ENCODE measurements around the gene DHRS13. TPM values are rescaled to one million over a fixed set of nuclear protein-coding genes. Genes with fewer than 3 reads are reported as not detected.

DHRS13 gene
- total and polyA plus RNA-seq, 10 of the 15 experiments (the other 5 are each of a cell fraction or from before 2014, with no cell fraction given): 0.18 to 55.2 (median 31.3) TPM; not detected in 1

DNA sequence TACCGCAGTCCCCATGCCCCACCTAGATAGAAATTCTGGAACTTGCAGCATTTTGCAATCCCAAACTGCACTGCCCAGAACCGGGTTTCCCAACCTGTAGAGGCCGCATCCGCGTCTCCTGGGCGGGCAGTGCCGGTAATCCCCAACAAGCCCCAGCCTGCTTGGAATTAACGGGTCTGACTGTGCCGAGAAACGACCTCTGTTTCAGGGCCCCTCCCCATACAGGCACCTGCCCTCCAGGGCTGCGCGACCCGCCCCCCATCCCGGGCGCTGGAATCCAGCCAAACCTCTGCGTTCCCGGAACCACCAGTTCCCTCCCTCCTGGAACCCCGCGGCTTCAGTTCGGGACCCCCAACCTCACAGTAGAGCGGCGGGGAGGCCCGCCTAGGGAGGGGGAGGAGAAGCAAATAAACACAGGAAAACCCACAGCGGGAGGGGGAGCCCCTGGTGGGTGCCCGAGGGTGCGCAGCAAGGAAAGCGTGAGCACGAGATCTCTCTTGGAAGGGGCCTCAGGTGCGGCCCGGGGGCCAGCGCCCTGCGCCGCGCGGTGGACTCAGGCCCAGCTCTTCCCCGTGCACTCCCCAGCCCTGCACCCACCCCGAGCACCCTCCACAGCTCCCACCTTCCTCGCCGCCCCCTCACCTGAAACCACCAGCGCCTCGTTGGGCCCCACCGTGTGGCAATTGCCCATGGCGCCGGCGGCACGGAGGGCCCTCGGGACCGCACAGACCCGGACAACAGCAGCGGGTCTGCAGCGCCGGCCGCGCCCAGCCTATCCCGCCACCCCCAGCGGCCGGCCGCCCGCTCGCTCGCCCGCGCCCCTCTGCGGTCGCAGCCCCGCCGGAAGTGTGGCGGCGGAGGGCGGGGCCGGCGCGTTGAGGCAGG is 5.8 kb downstream of the DHRS13 start, which contains the start of gene FLOT2 (continued):
- TF ChIP-seq, protein P1, sequence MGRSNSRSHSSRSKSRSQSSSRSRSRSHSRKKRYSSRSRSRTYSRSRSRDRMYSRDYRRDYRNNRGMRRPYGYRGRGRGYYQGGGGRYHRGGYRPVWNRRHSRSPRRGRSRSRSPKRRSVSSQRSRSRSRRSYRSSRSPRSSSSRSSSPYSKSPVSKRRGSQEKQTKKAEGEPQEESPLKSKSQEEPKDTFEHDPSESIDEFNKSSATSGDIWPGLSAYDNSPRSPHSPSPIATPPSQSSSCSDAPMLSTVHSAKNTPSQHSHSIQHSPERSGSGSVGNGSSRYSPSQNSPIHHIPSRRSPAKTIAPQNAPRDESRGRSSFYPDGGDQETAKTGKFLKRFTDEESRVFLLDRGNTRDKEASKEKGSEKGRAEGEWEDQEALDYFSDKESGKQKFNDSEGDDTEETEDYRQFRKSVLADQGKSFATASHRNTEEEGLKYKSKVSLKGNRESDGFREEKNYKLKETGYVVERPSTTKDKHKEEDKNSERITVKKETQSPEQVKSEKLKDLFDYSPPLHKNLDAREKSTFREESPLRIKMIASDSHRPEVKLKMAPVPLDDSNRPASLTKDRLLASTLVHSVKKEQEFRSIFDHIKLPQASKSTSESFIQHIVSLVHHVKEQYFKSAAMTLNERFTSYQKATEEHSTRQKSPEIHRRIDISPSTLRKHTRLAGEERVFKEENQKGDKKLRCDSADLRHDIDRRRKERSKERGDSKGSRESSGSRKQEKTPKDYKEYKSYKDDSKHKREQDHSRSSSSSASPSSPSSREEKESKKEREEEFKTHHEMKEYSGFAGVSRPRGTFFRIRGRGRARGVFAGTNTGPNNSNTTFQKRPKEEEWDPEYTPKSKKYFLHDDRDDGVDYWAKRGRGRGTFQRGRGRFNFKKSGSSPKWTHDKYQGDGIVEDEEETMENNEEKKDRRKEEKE (IDR thresholded peaks at IDR 0.05): peak; percentile 61; the same call in 1 of the 2 replicates
- TF ChIP-seq ZNF274 (IDR thresholded peaks at IDR 0.05; ENCODE audit: insufficient read depth, insufficient read length) (no peak), NR2F1 (conservative IDR thresholded peaks at IDR 0.05) (peak; percentile 78), SMARCA5 (IDR thresholded peaks at IDR 0.05) (0 out of 2 replicates have a peak, but pooled peaks have one; percentile 75), BHLHE40 (IDR thresholded peaks at IDR 0.05; ENCODE audit: borderline replicate concordance in 1 of 2, low read depth in 2 of 2, low read length in 1 of 2) (peak; percentile 71 to 92; a peak in 3 of 4 replicates), SRF (IDR thresholded peaks at IDR 0.05; ENCODE audit: low read depth in 2 of 2, low read length in 2 of 2) (no peak), SPI1 (IDR thresholded peaks at IDR 0.05; ENCODE audit: borderline replicate concordance, insufficient read depth, low read depth, low read length) (no peak), RAD21 (IDR thresholded peaks at IDR 0.05; ENCODE audit: insufficient read depth, low read depth, low read length) (no peak), MTA2 (IDR thresholded peaks at IDR 0.05; ENCODE audit: low read depth) (peak; percentile 53), TBL1XR1 (IDR thresholded peaks at IDR 0.05; ENCODE audit: low read depth, low read length) (no peak), NFIC (IDR thresholded peaks at IDR 0.05; ENCODE audit: low read depth, low read length) (no peak), CREB1 (IDR thresholded peaks at IDR 0.05; ENCODE audit: low read depth) (no peak; the same call in 1 of the 2 replicates), FOXK2 (IDR thresholded peaks at IDR 0.05) (no peak), USF1 (IDR thresholded peaks at IDR 0.05; ENCODE audit: borderline replicate concordance, extremely low read length, insufficient read depth, low read depth, low read length) (no peak), SMAD1 (IDR thresholded peaks at IDR 0.05; ENCODE audit: low read depth, partially characterized antibody) (peak; percentile 73), SP1 (IDR thresholded peaks at IDR 0.05; ENCODE audit: low read depth, low read length) (no peak), CBX5 (IDR thresholded peaks at IDR 0.05; ENCODE audit: low read depth) (no peak), ZZZ3 (IDR thresholded peaks at IDR 0.05; ENCODE audit: control insufficient read depth, insufficient read length, low read depth) (no peak), CHD4 (IDR thresholded peaks at IDR 0.05) (no peak), TCF12 (IDR thresholded peaks at IDR 0.05; ENCODE audit: low read depth, low read length) (0 out of 2 replicates have a peak, but pooled peaks have one; percentile 15)
- TF ChIP-seq, protein P2, sequence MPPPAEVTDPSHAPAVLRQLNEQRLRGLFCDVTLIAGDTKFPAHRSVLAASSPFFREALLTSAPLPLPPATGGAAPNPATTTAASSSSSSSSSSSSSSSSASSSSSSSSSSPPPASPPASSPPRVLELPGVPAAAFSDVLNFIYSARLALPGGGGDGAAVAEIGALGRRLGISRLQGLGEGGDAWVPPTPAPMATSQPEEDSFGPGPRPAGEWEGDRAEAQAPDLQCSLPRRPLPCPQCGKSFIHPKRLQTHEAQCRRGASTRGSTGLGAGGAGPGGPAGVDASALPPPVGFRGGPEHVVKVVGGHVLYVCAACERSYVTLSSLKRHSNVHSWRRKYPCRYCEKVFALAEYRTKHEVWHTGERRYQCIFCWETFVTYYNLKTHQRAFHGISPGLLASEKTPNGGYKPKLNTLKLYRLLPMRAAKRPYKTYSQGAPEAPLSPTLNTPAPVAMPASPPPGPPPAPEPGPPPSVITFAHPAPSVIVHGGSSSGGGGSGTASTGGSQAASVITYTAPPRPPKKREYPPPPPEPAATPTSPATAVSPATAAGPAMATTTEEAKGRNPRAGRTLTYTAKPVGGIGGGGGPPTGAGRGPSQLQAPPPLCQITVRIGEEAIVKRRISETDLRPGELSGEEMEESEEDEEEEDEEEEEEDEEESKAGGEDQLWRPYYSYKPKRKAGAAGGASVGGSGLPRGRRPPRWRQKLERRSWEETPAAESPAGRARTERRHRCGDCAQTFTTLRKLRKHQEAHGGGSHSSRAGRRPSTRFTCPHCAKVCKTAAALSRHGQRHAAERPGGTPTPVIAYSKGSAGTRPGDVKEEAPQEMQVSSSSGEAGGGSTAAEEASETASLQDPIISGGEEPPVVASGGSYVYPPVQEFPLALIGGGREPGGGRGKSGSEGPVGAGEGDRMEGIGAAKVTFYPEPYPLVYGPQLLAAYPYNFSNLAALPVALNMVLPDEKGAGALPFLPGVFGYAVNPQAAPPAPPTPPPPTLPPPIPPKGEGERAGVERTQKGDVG (CRISPR knock-in tag; IDR thresholded peaks at IDR 0.05): no peak
- TF ChIP-seq, protein P3, sequence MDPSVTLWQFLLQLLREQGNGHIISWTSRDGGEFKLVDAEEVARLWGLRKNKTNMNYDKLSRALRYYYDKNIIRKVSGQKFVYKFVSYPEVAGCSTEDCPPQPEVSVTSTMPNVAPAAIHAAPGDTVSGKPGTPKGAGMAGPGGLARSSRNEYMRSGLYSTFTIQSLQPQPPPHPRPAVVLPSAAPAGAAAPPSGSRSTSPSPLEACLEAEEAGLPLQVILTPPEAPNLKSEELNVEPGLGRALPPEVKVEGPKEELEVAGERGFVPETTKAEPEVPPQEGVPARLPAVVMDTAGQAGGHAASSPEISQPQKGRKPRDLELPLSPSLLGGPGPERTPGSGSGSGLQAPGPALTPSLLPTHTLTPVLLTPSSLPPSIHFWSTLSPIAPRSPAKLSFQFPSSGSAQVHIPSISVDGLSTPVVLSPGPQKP (IDR thresholded peaks at IDR 0.05; ENCODE audit: low read depth, low read length): peak; percentile 11; the same call in 1 of the 2 replicates

Measured in GM12878 (cell line).